HG02588 (cell line): ENCODE data around the gene ROBO4.

Experiments
- ATAC-seq: cut with Tn5 transposase; IDR thresholded peaks from one replicate; pipeline ENCODE4 v1.9.1; 2021; ENCODE audit warnings: mild to moderate bottlenecking, moderate library complexity; ENCODE audit not compliant: unreplicated experiment

ROBO4 gene

DNA sequence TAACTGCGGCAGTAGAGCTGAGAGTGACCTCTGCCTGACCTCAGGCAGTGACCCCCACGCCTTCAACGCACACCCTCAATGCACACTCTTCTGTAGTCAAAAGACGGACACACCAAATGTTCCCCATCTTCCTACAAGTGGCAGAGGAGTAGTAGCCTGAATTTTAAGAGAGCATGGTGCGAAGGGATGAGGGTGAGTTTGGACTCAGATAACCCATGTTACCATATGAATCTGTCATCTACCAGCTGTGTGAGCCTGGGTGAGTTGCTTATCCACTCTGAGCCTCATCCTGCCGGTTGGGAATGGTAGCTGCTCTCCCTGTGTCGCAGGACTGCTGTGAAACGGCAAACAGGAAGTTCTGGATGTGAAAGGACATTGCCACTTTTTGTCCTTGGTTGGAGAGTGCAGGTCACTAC is 53.0 kb downstream of the ROBO4 start:
- no peak for ATAC-seq

DNA sequence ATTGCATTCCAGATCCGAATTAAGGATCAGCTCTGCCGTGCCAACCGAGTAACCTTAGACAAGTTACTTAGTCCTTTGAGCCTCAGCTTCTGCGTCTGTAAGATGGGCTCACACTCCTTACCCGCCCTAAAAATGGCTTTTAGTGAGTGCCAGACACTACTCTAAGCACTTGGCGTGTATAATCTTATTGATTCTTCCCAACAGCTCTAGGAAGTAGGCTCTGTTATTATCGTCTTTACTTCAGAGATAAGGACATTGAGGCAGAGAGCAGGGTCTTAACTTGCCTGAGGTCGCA is 54.1 kb downstream of the ROBO4 start:
- ATAC-seq, result no peak

DNA sequence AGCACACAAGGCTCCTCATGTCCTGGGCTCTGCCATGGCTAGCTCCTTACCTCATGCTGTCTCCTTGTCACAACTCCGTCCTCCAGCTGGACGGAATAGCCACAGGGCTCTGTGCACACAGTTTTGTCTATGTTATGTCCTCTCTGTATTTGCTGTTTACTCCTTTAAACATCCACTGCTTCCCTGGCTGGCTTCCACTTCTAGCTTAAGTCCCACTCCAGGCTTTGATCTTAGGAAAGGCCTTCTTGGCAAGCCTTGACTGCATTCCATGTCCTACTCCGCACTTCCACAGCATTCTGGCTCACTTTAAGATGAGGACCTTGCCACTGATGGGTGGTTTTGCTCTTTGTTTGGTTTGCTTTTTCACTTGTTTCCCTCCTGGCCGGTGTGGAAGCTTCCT is 55.4 kb downstream of the ROBO4 start:
- ATAC-seq, result no peak

DNA sequence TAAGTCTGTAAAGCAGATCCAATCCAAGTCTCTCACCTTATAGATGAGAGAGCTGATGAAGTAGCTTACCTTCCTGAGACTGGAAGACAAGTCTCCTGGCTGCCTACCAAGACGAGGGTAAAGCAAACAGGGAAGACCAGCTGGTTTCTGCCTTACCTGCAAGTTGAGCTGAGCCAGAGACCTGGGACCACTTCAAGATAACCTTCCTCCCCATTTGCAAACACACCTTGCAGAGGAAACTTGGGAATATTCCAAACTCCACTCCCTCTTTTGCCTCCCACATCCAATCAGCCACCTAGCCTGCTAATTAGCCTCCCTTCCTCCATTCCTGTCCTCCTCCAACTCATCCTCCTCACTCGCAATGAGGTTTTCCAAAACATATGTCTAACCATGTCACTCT is 55.8 kb downstream of the ROBO4 start:
- no peak for ATAC-seq

DNA sequence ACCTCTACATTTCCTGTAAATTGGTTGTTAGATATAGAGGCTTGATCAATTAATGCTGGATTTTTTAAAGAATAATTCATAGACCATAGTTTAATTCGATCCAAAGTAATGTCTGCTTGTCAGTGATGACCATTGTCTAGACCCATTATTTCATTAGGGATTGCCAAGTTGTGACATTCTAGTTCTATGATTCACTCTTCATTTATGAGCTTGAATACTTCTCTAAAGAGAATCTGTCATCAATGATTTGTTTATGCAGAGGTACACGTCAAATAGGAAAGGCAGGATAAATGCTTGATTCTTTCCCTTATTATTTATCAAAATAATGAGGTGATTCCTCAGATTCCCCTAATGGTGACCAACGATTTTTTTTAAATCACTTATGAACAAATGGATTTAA is 56.5 kb downstream of the ROBO4 start:
- ATAC-seq, result no peak

DNA sequence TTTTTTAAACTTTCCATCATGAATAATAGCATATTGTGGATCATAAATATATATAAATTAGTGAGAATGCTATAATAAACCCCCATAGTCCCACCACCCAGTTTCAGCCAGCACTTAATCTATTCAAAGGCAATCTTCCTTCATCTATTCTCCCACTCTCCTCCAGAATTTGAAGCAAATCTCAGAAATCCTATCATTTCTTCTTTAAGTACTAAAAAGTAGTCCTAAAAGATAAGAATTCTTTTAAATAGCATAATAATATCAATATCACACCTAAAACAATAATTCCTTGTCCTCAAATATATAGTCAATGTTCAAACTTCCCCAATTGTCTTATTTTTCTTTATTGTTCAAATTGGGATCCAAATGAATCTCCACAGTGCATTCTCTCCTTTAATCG is 57.0 kb downstream of the ROBO4 start:
- no peak for ATAC-seq

DNA sequence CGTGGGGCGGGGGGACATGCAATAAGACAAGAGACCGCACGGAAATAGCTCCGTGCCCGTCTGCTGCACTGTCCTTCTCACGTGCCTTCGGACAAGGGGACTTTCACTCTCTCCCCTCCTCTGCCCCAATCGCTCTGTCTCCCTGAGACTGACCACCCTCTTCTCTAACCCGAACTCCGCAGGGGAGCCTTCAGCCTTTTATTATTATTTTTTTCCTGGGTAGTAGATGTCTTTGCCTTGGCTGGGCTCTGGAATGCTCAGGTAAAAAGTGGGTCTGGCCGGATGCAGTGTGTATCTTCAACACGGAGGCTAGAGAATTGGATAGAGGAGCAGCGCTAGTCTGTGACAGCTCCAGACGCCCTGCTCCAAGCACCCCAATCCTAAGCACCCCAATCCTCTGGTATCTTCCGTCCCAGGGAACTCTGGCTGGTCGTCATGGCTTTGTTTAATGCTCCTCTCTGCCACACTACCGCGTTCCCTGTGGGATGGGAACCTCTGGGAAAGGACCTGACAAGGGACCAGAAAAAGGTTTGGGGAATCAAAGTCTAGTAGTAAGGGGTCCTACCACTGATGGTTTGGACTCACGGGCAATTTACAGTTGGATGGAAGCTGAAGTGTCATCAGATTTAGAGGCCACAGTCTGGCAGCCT is 57.6 kb downstream of the ROBO4 start:
- ATAC-seq, result no peak

DNA sequence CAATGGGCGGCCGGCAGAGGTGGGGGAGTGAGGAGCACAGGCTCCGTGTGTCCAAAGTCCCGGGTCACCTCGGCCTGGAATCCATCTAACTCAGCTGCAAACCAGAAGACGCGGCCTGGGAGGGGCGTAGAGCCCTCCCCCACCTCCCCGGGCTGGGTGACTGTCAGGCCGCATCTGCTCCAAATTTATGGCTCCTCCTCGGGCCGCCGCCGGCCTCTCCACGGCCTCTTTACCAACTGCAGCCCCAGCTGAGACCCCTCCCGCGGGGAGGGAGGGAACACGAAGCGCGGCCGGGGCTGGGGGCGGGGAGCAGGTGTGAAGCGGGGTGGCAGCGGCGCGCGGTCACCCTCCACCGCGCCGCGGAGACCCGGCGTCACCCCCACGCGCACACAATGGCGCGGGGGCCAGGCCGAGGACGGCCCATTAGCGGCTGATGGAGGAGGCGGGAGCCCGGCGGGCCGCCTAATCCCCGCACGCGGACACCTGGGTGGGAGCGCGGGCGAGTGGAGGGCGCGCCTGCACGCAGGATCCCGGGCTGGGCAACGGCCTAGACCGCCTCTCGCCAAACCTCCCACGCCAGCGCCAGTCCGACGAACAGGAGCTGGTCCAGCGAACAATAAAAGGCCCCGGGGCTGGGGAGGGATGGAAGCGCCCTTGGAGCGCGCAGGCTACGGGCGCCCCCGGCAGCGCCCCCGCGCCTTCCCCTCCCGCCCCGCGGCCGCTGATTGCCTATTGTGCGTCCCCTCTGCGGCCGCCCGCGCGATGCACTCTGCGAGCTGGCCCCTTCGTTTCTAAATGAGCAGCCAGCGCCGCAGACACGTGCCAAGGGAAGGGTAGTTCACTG is 58.3 kb downstream of the ROBO4 start:
- no peak for ATAC-seq

DNA sequence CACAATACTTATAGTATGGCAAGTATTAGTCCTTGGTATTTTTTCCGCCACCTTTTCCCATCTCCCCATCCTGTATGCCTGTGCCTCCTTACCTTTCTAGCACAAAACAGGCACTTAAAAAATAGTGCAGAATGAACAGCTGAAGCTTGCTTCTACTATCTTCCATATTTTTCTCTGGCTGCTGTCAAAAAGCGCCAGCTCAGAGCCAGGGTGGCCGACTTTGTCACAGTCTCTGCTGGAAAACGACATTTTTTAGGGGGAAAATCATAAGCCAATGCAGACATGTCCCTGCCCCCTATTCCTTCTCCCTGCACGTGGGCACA is 58.9 kb downstream of the ROBO4 start:
- ATAC-seq, result no peak

DNA sequence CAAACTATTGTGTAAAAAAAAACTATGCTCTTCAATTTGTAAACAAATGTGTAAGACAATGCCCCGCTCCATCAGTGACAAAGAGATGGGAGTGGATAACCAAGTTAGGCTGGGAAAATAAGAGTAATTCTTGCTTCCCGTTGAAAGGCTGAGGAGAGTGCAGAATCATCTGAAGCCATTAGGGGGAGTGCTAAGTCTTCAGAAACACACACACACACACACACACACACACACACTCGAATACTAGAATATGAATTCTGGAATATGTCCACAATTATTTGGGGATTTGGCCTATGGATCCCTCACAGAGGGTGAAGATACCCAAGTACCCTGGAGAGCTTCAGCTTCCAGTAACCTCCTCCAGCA is 60.2 kb downstream of the ROBO4 start:
- no peak for ATAC-seq

DNA sequence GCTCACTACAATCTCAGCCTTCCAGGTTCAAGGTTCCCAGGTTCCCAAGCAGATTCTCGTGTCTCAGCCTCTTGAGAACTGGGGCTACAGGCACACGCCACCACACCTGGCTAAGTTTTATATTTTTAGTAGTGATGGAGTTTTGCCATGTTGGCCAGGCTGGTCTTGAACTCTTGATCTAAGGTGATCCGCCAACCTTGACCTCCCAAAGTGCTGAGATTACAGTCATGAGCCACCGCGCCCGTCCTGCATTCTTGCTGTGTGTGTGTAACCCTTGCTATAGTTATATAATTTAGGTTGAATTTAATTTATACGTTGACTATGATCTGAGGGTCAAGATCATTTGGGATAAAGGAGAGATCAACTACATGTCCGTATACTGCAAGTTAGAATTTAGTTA is 61.7 kb downstream of the ROBO4 start:
- no peak for ATAC-seq

DNA sequence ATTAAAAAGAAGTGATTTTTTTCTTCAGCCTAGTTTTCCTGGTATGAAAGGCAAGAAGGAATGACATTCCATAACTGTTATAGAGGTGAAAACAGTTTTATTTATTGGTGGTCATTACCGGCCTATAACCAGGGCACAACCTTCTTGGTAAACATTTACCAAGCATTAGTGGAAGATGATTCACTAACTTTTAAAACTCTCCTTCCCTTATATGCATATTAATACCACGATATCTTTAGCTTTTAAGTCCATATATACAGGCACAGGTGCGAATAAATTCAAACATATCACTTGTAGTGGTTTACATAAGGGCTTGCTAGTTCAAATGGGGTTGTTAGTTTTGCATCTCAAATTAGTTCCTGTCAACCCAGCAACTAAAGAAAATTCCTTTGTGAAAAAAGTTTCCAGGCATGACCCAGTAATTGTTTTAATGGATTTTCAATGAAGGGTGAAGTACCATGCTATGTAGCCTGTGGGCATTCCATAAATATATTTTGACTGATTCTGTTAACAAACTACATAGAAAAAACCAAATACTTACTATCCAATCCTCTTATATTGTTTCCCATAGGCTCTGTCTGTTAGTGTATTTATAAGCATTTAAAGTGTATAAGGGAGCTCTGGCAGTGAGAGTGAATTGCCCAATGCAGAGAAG is 63.0 kb downstream of the ROBO4 start:
- ATAC-seq, result no peak
